A673 (cell line): ENCODE measurements around the gene NQO1. TPM values are rescaled to one million over a fixed set of nuclear protein-coding genes. Genes with fewer than 3 reads are reported as not detected.

ENCODE experiments used
- BruUV-seq: library from RNA; stranded (reverse); fragments of 400-500 nt; replicated peaks from 2 replicates; lab custom pipeline; 2021; lab: Mats Ljungman, UMichigan
- CTCF ChIA-PET: fragments of 300-600 bp; sonication (Branson Sonifier 250); formaldehyde crosslinking; loops from one replicate; lab custom pipeline; 2022; ENCODE audit warnings: antibody characterized with exemption; lab: Charles Lee
- POLR2A ChIA-PET: fragments of 300-600 bp; sonication (Branson Sonifier 250); formaldehyde crosslinking; loops from one replicate; lab custom pipeline; 2022; ENCODE audit warnings: antibody characterized with exemption; ENCODE audit not compliant: low non-redundant PET; lab: Charles Lee
- DNase-seq: peaks from one replicate; pipeline ENCODE4 v3.0.0-alpha.2; 2015; ENCODE audit warnings: low spot score
- H3K27ac ChIP-seq: fragments of 200-600 bp; sonication (generic); 2 replicates; pipeline ENCODE4 v1.5.1; 2016; ENCODE audit warnings: mixed run types, low read depth, mild to moderate bottlenecking, mixed read lengths, antibody characterized with exemption, low read length; ENCODE audit not compliant: poor library complexity, severe bottlenecking
- H3K27me3 ChIP-seq: fragments of 200-600 bp; sonication (generic); replicated peaks from 2 replicates; pipeline ENCODE4 v1.6.1; 2017; ENCODE audit warnings: mixed run types, low read depth, mild to moderate bottlenecking, mixed read lengths, antibody characterized with exemption, low read length; ENCODE audit not compliant: insufficient read depth, poor library complexity
- H3K36me3 ChIP-seq: fragments of 200-600 bp; sonication (generic); 2 replicates; pipeline ENCODE4 v1.6.1; 2016; ENCODE audit warnings: mixed run types, mild to moderate bottlenecking, mixed read lengths, antibody characterized with exemption, low read length; ENCODE audit not compliant: insufficient read depth, poor library complexity, severe bottlenecking
- H3K4me1 ChIP-seq: fragments of 200-600 bp; sonication (generic); 2 replicates; pipeline ENCODE4 v1.6.1; 2017; ENCODE audit warnings: mixed run types, mild to moderate bottlenecking, mixed read lengths, antibody characterized with exemption, low read length; ENCODE audit not compliant: insufficient read depth, poor library complexity, severe bottlenecking
- H3K4me3 ChIP-seq: fragments of 200-600 bp; sonication (generic); 2 replicates; pipeline ENCODE4 v1.5.1; 2016; ENCODE audit warnings: low read depth, mixed run types, mild to moderate bottlenecking, mixed read lengths, low read length; ENCODE audit not compliant: poor library complexity, severe bottlenecking
- H3K9me3 ChIP-seq: fragments of 200-600 bp; sonication (generic); 2 replicates; pipeline ENCODE4 v1.6.1; 2016; ENCODE audit warnings: mixed run types, low read depth, mild to moderate bottlenecking, mixed read lengths, antibody characterized with exemption, low read length; ENCODE audit not compliant: poor library complexity, severe bottlenecking
- CTCF ChIP-seq: fragments of 300-800, 200-600 bp; sonication (generic); conservative IDR thresholded peaks from 2 replicates; pipeline ENCODE4 v1.5.1; 2017; ENCODE audit warnings: low read depth, mild to moderate bottlenecking, antibody characterized with exemption, low read length, moderate library complexity, mixed read lengths
- EZH2 ChIP-seq: fragments of 200-600 bp; sonication (generic); IDR thresholded peaks from 2 replicates; pipeline ENCODE4 v1.6.1; 2017; ENCODE audit warnings: borderline replicate concordance, low read depth, mild to moderate bottlenecking, mixed read lengths, antibody characterized with exemption, low read length; ENCODE audit not compliant: poor library complexity, severe bottlenecking
- intact Hi-C: fragments of 100-400 bp; cut with micrococcal nuclease; formaldehyde crosslinking; loops from one replicate; pipeline ENCODE4 v1.10.0; 2022; ENCODE audit not compliant: unreplicated experiment
- total RNA-seq: library from RNA; stranded (reverse); gene quantifications from 2 replicates; pipeline ENCODE4 v1.2.3, GENCODE V29; 2021

NQO1 gene
- total RNA-seq, 1 experiment from 2014 or later: 61.7 TPM

- no peaks in the 10 kb centered on the region for H3K27me3 ChIP-seq
- intact Hi-C loops: no loop called here
- BruUV-seq: no TSS peak
- no peak overlapping the region for H3K4me3 ChIP-seq
- ChIA-PET CTCF (no interaction called here), POLR2A (interaction anchor here (0.6 kb wide), 1 partner anchor 15 kb away, joined by 5 read pairs; the partner anchor contains the start of gene NQO1)
- DNase-seq: no peak
- TF ChIP-seq EZH2: no peak
- TF ChIP-seq CTCF: no peak
- H3K27ac ChIP-seq: no peak overlapping the region
- H3K36me3 ChIP-seq: peaks cover 14% of the 10 kb centered on the region
- H3K9me3 ChIP-seq: no peaks in the 10 kb centered on the region
- no peaks in the 10 kb centered on the region for H3K4me1 ChIP-seq
Observed at GRCh38 chr16:69711115-69711740, 15.1 kb downstream of the NQO1 start.

DNA sequence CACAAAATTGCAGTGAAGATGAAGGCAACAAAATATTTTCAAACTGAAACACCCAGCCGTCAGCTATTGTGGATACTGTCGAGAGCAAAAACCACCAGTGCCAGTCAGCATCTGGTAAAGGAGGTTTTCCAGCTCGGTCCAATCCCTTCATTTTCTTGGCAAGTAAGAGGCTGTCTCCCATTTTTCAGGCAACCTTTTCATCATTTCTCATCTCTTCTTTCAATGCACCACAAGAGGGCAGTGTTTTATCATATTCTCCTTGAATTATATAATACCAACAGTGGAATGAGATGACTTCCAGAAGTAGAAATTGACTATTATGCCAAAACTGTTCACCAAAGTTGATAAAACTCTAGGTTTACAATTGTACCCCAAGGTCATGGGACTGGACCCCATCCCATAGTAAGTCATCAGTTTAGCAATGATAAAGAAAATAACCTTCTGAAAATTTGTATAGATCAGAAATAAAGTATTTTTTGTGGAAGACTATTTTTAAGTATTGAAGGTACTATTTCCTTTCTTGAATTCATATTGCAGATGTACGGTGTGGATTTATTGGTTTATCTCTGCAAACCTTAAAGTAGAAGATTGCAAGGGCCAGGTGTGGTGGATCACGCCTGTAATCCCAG is 16.8 kb downstream of the NQO1 start:
- Histone ChIP-seq H3K4me3 (no peak overlapping the region), H3K9me3 (no peaks in the 10 kb centered on the region), H3K4me1 (no peaks in the 10 kb centered on the region), H3K27ac (no peak overlapping the region), H3K27me3 (no peaks in the 10 kb centered on the region), H3K36me3 (peaks cover 14% of the 10 kb centered on the region)
- ChIA-PET POLR2A (no interaction called here), CTCF (interaction anchor here (1.8 kb wide), 1 partner anchor 45 kb away, joined by 3 read pairs; the partner anchor contains the start of gene NOB1)
- BruUV-seq: no TSS peak
- peak; percentile 73 for TF ChIP-seq CTCF
- TF ChIP-seq EZH2: no peak
- intact Hi-C loops: loop anchor here (1.0 to 10.0 kb wide), 3 partner anchors 45 to 312 kb away; partner anchors contain the start of gene NOB1
- peak; percentile 81 for DNase-seq

- TF ChIP-seq CTCF: no peak
- no peak for TF ChIP-seq EZH2
- H3K4me3 ChIP-seq: no peak overlapping the region
- BruUV-seq: no TSS peak
- ChIA-PET POLR2A (no interaction called here), CTCF (interaction anchor here (0.6 to 1.8 kb wide), 2 partner anchors 46 to 174 kb away, joined by 3 read pairs; partner anchors contain the start of gene NOB1)
- H3K27me3 ChIP-seq: no peaks in the 10 kb centered on the region
- no peak overlapping the region for H3K27ac ChIP-seq
- peaks cover 8% of the 10 kb centered on the region for H3K36me3 ChIP-seq
- no peaks in the 10 kb centered on the region for H3K4me1 ChIP-seq
- DNase-seq: no peak
- intact Hi-C loops: loop anchor here (5.0 to 10.0 kb wide), 2 partner anchors 227 to 311 kb away; no protein-coding TSS in a partner anchor
- H3K9me3 ChIP-seq: no peaks in the 10 kb centered on the region
Observed at GRCh38 chr16:69707920-69708683, 18.3 kb downstream of the NQO1 start.
